T-cell (primary cell): ENCODE data around the gene MRPS21. TPM values are rescaled to one million over a fixed set of nuclear protein-coding genes. Genes with fewer than 3 reads are reported as not detected.

Experiments
- ATAC-seq, 4 experiments: fragments of 200-7000 bp in 3 of 4; fragments of 150-1000 bp in 1 of 4; cut with Tn5 transposase; replicated peaks in 1 of 4; 1 replicate in 3 of 4; 2 replicates in 1 of 4; pipeline ENCODE4 v1.10.0; 2021; ENCODE audit warnings: moderate library complexity in 3 of 4, mild to moderate bottlenecking in 2 of 4, moderate number of reproducible peaks in 1 of 4
- CTCF ChIA-PET, 2 donors: fragments of 300-600 bp; sonication (Branson Sonifier 250); formaldehyde crosslinking; loops; one replicate each; lab custom pipeline; 2022; ENCODE audit warnings: antibody characterized with exemption in 2 of 2; lab: Charles Lee
- POLR2A ChIA-PET, 2 donors: fragments of 300-600 bp; sonication (Branson Sonifier 250); formaldehyde crosslinking; loops; one replicate each; lab custom pipeline; 2022; ENCODE audit warnings: antibody characterized with exemption in 2 of 2; lab: Charles Lee
- DNase-seq, 35 experiments: peaks; one replicate each; pipeline versions ENCODE4 v3.0.0 to v3.0.0-alpha.2; 2013 to 2023
- H3K27ac ChIP-seq: one replicate; pipeline ENCODE4 v1.5.1; 2013; ENCODE audit warnings: low read length
- H3K27me3 ChIP-seq, 2 experiments: replicated peaks in 1 of 2; 1 replicate in 1 of 2; 2 replicates in 1 of 2; pipeline versions ENCODE4 v1.6.1 to v1.7.0; 2013; ENCODE audit warnings: low read length in 1 of 2, mixed read lengths in 1 of 2; ENCODE audit not compliant: control insufficient read depth in 2 of 2, insufficient read depth in 2 of 2; ENCODE audit errors: extremely low read depth in 1 of 2
- H3K36me3 ChIP-seq, 2 donors: 1 replicate in 1 of 2; 2 replicates in 1 of 2; pipeline versions ENCODE4 v1.6.1 to v1.7.0; 2013; ENCODE audit warnings: low read length in 1 of 2; ENCODE audit not compliant: control insufficient read depth in 2 of 2, insufficient read depth in 1 of 2; ENCODE audit errors: extremely low read depth in 1 of 2
- H3K4me1 ChIP-seq, 2 experiments: 1 replicate in 1 of 2; 2 replicates in 1 of 2; pipeline versions ENCODE4 v1.6.1 to v1.7.0; 2013; ENCODE audit warnings: low read length in 2 of 2, mixed read lengths in 1 of 2; ENCODE audit not compliant: insufficient read depth in 2 of 2, control insufficient read depth in 1 of 2; ENCODE audit errors: extremely low read depth in 1 of 2
- H3K4me3 ChIP-seq, 2 donors: 1 replicate in 1 of 2; 2 replicates in 1 of 2; pipeline versions ENCODE4 v1.5.1 to v1.7.0; 2013; ENCODE audit warnings: mild to moderate bottlenecking in 2 of 2, low read length in 1 of 2, moderate library complexity in 1 of 2; ENCODE audit not compliant: control insufficient read depth in 1 of 2; ENCODE audit errors: extremely low read depth in 1 of 2
- H3K9me3 ChIP-seq: 2 replicates; pipeline ENCODE4 v1.7.0; 2013
- H3K27ac Mint-ChIP-seq, 2 donors: one replicate each; pipeline ENCODE4 v1.8.0; 2020 to 2021; ENCODE audit warnings: mild to moderate bottlenecking in 2 of 2, mixed read lengths in 2 of 2
- H3K27me3 Mint-ChIP-seq, 2 donors: one replicate each; pipeline ENCODE4 v1.8.0; 2021 to 2022; ENCODE audit warnings: mixed read lengths in 2 of 2
- H3K36me3 Mint-ChIP-seq: one replicate; pipeline ENCODE4 v1.8.0; 2021; ENCODE audit warnings: mixed read lengths
- H3K4me1 Mint-ChIP-seq, 3 donors: one replicate each; pipeline ENCODE4 v1.8.0; 2020 to 2022; ENCODE audit warnings: mixed read lengths in 3 of 3, mild to moderate bottlenecking in 1 of 3
- H3K4me3 Mint-ChIP-seq, 3 donors: one replicate each; pipeline ENCODE4 v1.8.0; 2020 to 2022; ENCODE audit warnings: mild to moderate bottlenecking in 3 of 3, mixed read lengths in 3 of 3, moderate library complexity in 3 of 3
- H3K9me3 Mint-ChIP-seq, 3 donors: one replicate each; pipeline ENCODE4 v1.8.0; 2020 to 2022; ENCODE audit warnings: mixed read lengths in 3 of 3
- WGBS: methylation state at CpG from one replicate; pipeline ENCODE4 v1.1.5; 2013; ENCODE audit warnings: missing lambda C conversion rate; ENCODE audit not compliant: insufficient coverage; 5-methylcytosine and 5-hydroxymethylcytosine counted together
- total RNA-seq, 35 experiments: library from RNA in 6 of 35; stranded (reverse) in 6 of 35; fragments of 120-200 nt in 1 of 35; gene quantifications; one replicate each; pipeline versions ENCODE4 v1.2.1 to v1.2.4 and lab custom pipeline; 2013 to 2026

The MRPS21 gene
- total RNA-seq (10 to 100 TPM; 51.9 to 75.0 (median 66.8) TPM), total RNA-seq (lab: John Stamatoyannopoulos, UW) (40.9 to 73.9 (median 61.2) reads per million in 29 experiments)
- total RNA-seq (2013) = 65.8 TPM

- Mint-ChIP-seq H3K27ac (peak within 1 kb of the TSS; percentile 96 to 98), H3K36me3 (peaks cover 13% of the 10 kb centered on the region), H3K4me3 (peak within 1 kb of the TSS; percentile 90 to 93 (median 92)), H3K27me3 (no peaks in the 10 kb centered on the region), H3K9me3 (no peaks in the 10 kb centered on the region), H3K4me1 (peaks cover 25 to 35% (median 35%) of the 10 kb centered on the region in 3 donors)
- CTCF ChIA-PET = no interaction called here
- DNase-seq (peak; percentile 64 to 94 (median 81)), ATAC-seq (peak; percentile 97 to 99 (median 98))
- Histone ChIP-seq H3K4me3 (peak within 1 kb of the TSS; percentile 79 to 95), H3K4me1 (peaks cover 7 to 22% of the 10 kb centered on the region in 2 experiments), H3K36me3 (peaks cover 5 to 16% of the 10 kb centered on the region in 2 donors), H3K27me3 (no peaks in the 10 kb centered on the region), H3K27ac (peak within 1 kb of the TSS; percentile 99), H3K9me3 (no peaks in the 10 kb centered on the region)
- POLR2A ChIA-PET = no interaction called here
- 5% methylated on average over 22 of the region's 43 CpGs for WGBS
These were observed at the start of gene MRPS21 for GRCh38 chr1:150293433-150294253. Gene MRPS21 (plus strand): TSS chr1:150293861. CDS start chr1:150294367, 506 bp downstream.

- Mint-ChIP-seq H3K27me3 (peaks cover 6 to 8% of the 10 kb centered on the region in 2 donors), H3K9me3 (no peaks in the 10 kb centered on the region), H3K36me3 (no peaks in the 10 kb centered on the region), H3K27ac (no peak overlapping the region), H3K4me1 (no peaks in the 10 kb centered on the region), H3K4me3 (no peak overlapping the region)
- ATAC-seq = no peak
- H3K36me3 ChIP-seq = no peaks in the 10 kb centered on the region
- no peak overlapping the region for H3K4me3 ChIP-seq
- WGBS = 80% methylated on average over 1 of the region's 2 CpGs
- H3K27me3 ChIP-seq = peaks cover 0 to 28% of the 10 kb centered on the region in 2 experiments
- DNase-seq = no peak
- ChIA-PET CTCF (no interaction called here), POLR2A (no interaction called here)
- no peaks in the 10 kb centered on the region for H3K4me1 ChIP-seq
- H3K9me3 ChIP-seq = no peaks in the 10 kb centered on the region
- H3K27ac ChIP-seq = no peak overlapping the region
These were observed 43.7 kb upstream of the MRPS21 start for GRCh38 chr1:150249936-150250335.

GRCh38 chr1:150256198-150256553 is 37.5 kb upstream of the MRPS21 start:
- peak overlapping the region; percentile 58 to 63 (median 58) for H3K4me3 Mint-ChIP-seq
- DNase-seq (no peak), ATAC-seq (peak in 1 of 4 experiments; percentile 5)
- Histone ChIP-seq H3K36me3 (no peaks in the 10 kb centered on the region), H3K4me3 (peak overlapping the region in 1 of 2 donors; percentile 25), H3K9me3 (no peaks in the 10 kb centered on the region), H3K4me1 (peaks cover 2 to 17% of the 10 kb centered on the region in 2 experiments), H3K27me3 (peaks cover 9 to 49% of the 10 kb centered on the region in 2 experiments), H3K27ac (no peak overlapping the region)
- ChIA-PET POLR2A (interaction anchor here in 1 of 2 donors (0.6 kb wide), 1 partner anchor 1162 kb away, joined by 3 read pairs; no protein-coding TSS in a partner anchor), CTCF (interaction anchor here (0.5 to 2.1 kb wide), 12 partner anchors 9 to 259 kb away, joined by 3 to 12 read pairs (median 3); partner anchors contain the start of genes APH1A (in 1 of the 2) and CIART (in 1 of the 2))
- H3K9me3 Mint-ChIP-seq = no peaks in the 10 kb centered on the region
- no peaks in the 10 kb centered on the region for H3K36me3 Mint-ChIP-seq
- H3K27me3 Mint-ChIP-seq = peaks cover 31 to 43% of the 10 kb centered on the region in 2 donors
- WGBS = no CpG with 5 or more reads among the region's 1 CpG
- H3K27ac Mint-ChIP-seq = peak overlapping the region in 1 of 2 donors; percentile 37
- H3K4me1 Mint-ChIP-seq = peaks cover 14 to 16% (median 15%) of the 10 kb centered on the region in 3 donors

- H3K9me3 ChIP-seq = no peaks in the 10 kb centered on the region
- H3K27ac Mint-ChIP-seq = no peak overlapping the region
- H3K4me1 ChIP-seq = peaks cover 2 to 17% of the 10 kb centered on the region in 2 experiments
- no peaks in the 10 kb centered on the region for H3K9me3 Mint-ChIP-seq
- no peak for ATAC-seq
- no peak for DNase-seq
- no peaks in the 10 kb centered on the region for H3K36me3 ChIP-seq
- no peaks in the 10 kb centered on the region for H3K36me3 Mint-ChIP-seq
- peaks cover 31 to 43% of the 10 kb centered on the region in 2 donors for H3K27me3 Mint-ChIP-seq
- ChIA-PET CTCF (interaction anchor here (0.5 to 2.1 kb wide), 12 partner anchors 10 to 260 kb away, joined by 3 to 12 read pairs (median 3); partner anchors contain the start of genes APH1A (in 1 of the 2) and CIART (in 1 of the 2)), POLR2A (interaction anchor here in 1 of 2 donors (0.5 to 0.6 kb wide), 2 partner anchors 659 to 1161 kb away, joined by 3 to 5 read pairs; no protein-coding TSS in a partner anchor)
- WGBS = 14% methylated on average over 7 of the region's 14 CpGs
- no peak overlapping the region for H3K4me3 ChIP-seq
- H3K27me3 ChIP-seq = peaks cover 9 to 49% of the 10 kb centered on the region in 2 experiments
- peak overlapping the region in 1 of 3 donors; percentile 58 for H3K4me3 Mint-ChIP-seq
- no peak overlapping the region for H3K27ac ChIP-seq
- H3K4me1 Mint-ChIP-seq = peaks cover 14 to 16% (median 15%) of the 10 kb centered on the region in 3 donors
These were observed 36.9 kb upstream of the MRPS21 start for GRCh38 chr1:150256554-150257341.

- H3K4me3 ChIP-seq = no peak within 1 kb of the TSS
- ATAC-seq = no peak
- ChIA-PET POLR2A (interaction anchor here in 1 of 2 donors (0.5 kb wide), 1 partner anchor 658 kb away, joined by 5 read pairs; no protein-coding TSS in a partner anchor), CTCF (interaction anchor here in 1 of 2 donors (0.6 kb wide), 1 partner anchor 66 kb away, joined by 3 read pairs; no protein-coding TSS in a partner anchor)
- peaks cover 9 to 41% of the 10 kb centered on the region in 2 experiments for H3K27me3 ChIP-seq
- Mint-ChIP-seq H3K36me3 (no peaks in the 10 kb centered on the region), H3K4me3 (peak within 1 kb of the TSS in 1 of 3 donors; percentile 58), H3K27me3 (peaks cover 31 to 43% of the 10 kb centered on the region in 2 donors), H3K9me3 (no peaks in the 10 kb centered on the region), H3K4me1 (peaks cover 14 to 16% (median 15%) of the 10 kb centered on the region in 3 donors), H3K27ac (no peak within 1 kb of the TSS)
- DNase-seq = no peak
- no peak within 1 kb of the TSS for H3K27ac ChIP-seq
- no peaks in the 10 kb centered on the region for H3K9me3 ChIP-seq
- H3K4me1 ChIP-seq = peaks cover 2 to 17% of the 10 kb centered on the region in 2 experiments
- no peaks in the 10 kb centered on the region for H3K36me3 ChIP-seq
- 51% methylated on average over 7 of the region's 13 CpGs for WGBS
These were observed 35.8 kb upstream of the MRPS21 start, which contains the start of gene CA14 for GRCh38 chr1:150257624-150258585. Gene CA14 (plus strand): TSS chr1:150257774. CDS start chr1:150258129, 355 bp downstream.
